Inferior parietal cortex (tissue), 1 donor: Measurements from ENCODE around the gene SERPINB7.

Source experiments
- DNase-seq: peaks from one replicate; pipeline ENCODE4 v3.0.0-alpha.2; 2016; ENCODE audit errors: extremely low spot score

The SERPINB7 gene

GRCh38 chr18:63787673-63788072 is 12.5 kb downstream of the SERPINB7 start:
- DNase-seq: no peak

- no peak for DNase-seq
Observed at GRCh38 chr18:63788447-63789096, 13.4 kb downstream of the SERPINB7 start.

DNA sequence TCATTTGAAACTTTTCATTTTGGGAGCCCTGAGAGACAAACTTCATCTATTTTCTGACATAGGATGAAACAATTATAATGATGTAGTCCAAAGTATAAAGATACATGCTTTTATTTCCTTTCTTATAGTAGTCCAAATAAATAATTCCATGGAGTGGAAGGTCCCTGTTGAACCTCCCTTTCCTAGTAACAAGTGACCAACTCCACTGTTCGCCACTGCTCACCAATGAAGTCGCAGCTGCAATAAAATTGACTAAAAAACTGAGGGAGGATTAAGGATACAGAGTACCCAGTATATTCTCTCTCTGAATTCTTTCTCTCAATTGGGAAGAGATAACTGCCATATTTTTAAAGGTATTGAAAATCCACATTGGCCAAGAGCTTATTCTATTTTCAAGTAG is 14.1 kb downstream of the SERPINB7 start:
- DNase-seq: no peak

DNA sequence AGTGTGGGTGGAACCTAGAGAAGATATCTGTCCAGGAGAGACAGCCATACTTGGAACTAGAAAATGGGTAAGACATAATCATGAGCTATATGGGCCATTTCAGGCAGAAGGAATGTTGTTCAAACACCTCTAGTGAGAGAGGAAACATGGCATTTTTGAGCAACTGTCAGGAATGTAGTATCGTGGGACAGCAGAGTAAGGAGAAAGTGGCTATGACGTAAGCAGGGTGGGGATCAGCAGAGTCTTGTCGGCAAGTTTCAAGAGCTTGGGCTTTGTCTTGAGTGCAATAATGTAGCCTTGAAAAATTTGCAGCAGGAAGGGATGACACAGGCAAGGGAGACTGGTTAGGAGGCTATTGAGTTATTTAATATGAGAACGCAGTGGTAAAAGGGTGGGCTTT is 20.4 kb downstream of the SERPINB7 start:
- no peak for DNase-seq

DNA sequence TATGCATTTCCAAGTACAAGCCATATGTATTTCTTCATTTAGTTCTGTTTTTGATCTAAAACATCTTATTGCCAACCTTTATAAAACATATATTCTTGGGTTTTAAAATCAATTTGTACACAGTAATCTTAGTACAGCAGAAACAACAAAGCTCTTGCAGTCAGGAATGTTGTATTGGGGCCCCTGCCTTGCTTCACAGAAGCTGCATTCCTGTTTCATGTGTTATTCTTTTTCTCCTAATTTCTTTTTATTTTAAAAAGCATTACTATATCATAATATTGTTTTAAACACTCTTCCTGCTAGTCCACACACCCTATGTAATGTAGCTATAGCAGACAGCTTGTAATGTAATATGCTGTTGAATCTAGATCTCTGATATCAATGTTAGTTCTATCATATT is 24.0 kb downstream of the SERPINB7 start:
- no peak for DNase-seq

- no peak for DNase-seq
Observed at GRCh38 chr18:63801343-63801742, 26.1 kb downstream of the SERPINB7 start.

GRCh38 chr18:63808125-63808524 is 32.9 kb downstream of the SERPINB7 start:
- DNase-seq: no peak

DNA sequence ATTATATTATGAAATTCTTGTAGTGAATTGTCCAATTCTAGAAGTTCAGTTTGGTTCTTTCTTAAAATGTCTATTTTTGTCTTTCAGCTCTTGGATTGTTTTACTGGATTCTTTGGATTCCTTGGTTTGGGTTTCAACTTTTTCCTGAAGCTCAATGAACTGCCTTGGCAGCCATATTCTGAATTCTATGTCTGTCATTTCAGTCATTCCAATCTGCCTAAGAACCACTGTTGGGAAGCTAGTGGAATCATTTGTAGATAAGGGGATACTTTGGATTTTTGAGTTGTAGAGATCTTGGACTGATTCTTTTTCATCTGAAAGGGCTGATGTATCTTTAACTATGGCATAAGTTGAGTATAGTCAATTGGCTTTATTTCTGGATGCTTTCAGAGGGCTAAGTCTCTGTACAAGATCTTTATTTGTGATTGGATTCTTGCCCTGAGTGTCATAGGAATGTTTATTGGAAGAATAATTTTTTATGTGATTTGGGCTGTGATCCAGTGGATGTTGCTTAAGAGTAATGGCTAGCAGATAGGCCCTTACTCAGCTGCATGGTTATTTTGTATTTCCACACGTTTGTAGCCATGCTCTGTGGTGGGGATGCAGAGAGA is 42.3 kb downstream of the SERPINB7 start:
- DNase-seq: no peak

DNA sequence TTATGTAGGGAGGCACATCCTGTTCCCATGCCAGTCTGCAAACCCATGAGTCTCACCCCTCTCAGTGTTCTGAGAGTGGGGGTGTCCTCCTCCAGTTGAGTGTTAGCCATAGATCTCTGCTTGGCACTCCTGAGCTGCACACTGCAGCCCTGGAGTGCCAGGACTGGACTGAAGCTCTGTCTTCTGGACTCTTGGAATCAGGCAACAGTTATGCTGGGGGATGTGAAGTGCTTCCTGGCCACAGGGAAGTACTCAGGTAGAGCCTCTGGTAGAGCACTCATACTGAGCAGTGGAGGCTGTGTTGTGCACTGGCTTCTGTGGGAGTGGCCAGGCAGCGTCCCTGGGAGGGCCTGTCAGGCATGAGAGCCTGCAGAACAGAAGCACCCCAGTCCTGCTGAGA is 43.0 kb downstream of the SERPINB7 start:
- DNase-seq: no peak

- no peak for DNase-seq
Observed at GRCh38 chr18:63819786-63820185, 44.6 kb downstream of the SERPINB7 start.

GRCh38 chr18:63820694-63821093 is 45.5 kb downstream of the SERPINB7 start:
- no peak for DNase-seq

DNA sequence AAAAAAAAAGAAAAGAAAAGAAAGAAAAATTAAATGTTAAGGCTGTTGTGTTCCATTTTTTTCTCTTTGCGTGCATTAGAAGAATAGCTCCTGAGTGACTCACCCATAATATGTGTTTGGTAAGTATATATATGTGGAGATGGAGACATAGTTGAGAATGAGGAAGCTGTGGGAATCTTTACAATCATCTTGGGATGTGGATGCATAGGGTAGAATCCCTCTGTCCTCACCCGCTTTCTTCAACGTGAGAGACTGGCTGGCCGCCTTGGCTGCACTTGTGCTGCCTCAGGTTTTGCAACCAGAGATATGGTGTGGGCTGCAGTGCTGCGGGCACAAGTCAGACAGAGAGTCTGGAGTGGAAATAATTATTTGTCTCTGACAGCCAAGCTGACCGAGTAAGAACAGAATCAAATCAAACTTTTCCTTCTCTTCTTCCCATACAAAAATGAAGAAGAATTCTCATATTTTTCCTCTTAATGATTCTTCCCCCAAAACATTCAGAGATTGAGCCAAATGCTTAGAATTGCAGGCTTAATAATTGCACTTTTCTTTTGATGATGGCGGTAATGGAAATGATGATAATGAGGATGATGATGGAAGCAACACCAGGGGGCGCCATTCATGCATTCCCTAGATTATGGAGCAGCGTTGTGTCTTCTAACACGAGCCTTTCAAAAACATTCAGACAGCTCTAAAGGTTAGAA is 48.5 kb downstream of the SERPINB7 start:
- no peak for DNase-seq

- no peak for DNase-seq
Observed at GRCh38 chr18:63824220-63824525, 49.0 kb downstream of the SERPINB7 start.

DNA sequence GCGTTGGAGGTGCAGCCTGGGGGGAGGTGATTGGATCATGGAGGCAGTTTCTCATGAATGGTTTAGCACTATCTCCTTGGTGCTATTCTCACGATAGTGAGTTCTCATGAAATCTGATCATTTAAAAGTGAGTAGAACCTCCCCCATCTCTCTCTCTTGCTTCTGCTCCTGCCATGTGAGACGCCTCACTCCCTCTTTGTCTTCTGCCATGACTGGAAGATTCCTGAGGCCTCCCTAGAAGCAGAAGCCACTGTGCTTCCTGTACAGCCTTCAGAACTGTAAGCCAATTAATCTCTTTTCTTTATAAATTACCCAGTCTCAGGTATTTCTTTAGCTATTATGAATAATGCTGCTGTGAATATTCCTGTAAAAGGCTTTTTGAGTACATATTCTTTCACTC is 52.9 kb downstream of the SERPINB7 start:
- no peak for DNase-seq

- DNase-seq: no peak
Observed at GRCh38 chr18:63828656-63829055, 53.4 kb downstream of the SERPINB7 start.

DNA sequence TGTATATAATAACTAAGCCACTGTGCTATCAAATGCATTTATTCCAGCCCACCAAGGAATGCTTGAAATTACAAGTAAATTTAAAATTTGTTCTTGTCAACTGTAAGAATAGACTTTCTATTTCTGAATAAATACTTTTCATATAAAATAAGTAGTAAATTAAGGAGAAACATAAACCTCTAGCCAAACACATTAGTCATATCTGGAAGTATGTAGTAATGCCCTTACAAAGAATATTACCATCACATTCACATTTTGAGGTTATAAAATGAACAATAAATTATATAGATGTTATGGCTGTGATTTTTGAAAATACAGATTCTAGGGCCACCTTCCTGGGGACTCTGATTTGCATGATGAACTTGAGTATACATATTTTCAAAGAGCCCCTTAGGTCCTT is 54.7 kb downstream of the SERPINB7 start:
- DNase-seq: no peak

DNA sequence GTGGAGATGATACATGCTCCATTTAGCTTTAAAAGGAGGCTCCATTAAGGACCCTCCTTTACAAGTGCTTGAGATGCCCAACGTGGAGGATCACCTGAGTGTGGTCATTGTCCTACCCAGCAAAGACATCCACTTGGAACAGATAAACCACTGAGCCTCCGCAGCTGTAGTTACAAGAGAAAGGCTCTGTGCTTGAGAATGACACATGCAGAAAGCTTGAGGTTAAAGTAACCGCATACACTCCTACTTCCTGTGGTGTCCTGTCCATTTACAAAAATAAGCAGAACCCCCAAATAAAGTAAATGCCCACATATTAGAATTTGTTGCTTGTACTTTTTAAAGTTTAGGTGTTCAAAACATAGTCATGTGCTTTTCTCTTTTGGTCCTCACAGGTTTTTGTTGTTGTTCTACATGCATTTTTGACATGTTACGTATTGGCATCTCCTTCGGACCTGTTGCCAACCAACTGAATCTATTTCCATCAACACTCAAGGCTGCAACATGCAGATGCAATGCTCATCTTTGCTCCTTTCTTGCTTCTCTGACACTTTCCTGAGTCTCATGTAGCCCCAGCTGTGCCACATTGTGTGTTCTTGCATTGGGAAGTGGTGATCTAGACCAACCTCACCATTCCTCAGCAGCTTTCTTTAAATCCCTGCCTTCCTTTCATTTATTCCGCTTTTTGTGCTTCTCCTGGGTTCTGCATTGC is 56.0 kb downstream of the SERPINB7 start:
- DNase-seq: no peak

DNA sequence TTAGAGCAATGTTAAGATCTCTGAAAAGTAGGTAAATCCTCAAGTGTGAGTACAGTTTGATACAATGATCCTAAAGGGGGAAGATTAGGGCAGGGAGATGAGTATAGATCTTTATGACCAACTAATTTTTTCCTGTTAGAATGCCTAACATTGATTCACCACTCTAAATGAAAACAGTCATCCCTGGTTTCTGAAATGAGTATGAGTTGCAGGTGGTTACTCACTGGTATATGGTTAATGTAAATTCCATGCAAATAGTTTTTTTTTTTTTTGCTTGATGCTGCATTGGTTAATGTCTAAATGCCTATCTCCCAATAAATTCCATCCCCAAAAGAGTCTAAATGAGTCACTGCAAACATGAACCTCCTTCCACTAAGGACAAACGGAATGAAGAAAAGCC is 57.3 kb downstream of the SERPINB7 start:
- no peak for DNase-seq

- DNase-seq: no peak
Observed at GRCh38 chr18:63834471-63835113, 59.4 kb downstream of the SERPINB7 start.

- DNase-seq: no peak
Observed at GRCh38 chr18:63836456-63836855, 61.2 kb downstream of the SERPINB7 start.

DNA sequence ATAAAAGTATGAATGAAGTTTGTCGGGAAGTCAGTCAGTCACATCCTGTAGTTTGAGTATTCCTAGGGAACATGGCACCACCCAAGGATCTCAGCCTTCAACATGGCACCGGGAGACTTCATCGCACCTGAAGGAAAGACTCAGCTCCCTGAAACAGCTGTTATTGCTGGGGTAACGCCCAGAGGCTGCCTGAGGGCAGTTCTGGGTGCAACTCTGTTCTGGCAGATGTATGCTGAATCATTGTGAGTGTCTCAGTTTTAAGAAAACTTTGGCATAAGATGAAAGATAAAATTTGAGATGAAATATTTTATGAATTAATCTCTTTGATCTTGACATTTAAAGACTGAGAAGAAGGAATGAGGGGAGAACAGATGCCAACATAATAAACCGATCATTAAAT is 62.4 kb downstream of the SERPINB7 start:
- DNase-seq: no peak

DNA sequence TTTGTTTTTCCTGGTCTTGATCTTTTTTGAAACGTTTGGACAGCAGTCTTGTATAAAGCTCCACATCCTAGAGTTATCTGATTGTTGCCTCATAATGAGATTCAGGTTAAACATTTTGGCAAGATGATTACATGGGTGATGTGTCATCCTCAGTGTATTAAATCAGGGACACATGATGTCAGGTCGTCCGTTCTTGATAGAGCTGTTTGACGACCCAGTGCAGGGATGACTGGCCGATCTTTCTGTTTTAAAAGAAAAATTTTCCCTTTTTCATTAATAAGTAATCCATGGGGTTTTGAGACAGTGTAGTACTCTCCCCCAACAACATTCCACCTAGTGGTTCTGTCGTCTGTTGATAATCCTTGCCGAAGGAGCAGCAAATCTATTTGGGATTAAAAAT is 67.8 kb downstream of the SERPINB7 start:
- no peak for DNase-seq
